ENCODE measurements around the gene TMEM232. TPM values are rescaled to one million over a fixed set of nuclear protein-coding genes. Genes with fewer than 3 reads are reported as not detected.

Gene TMEM232
- total RNA-seq, 2 experiments from 2014 or later, result 0.98 to 1.1 TPM

DNA sequence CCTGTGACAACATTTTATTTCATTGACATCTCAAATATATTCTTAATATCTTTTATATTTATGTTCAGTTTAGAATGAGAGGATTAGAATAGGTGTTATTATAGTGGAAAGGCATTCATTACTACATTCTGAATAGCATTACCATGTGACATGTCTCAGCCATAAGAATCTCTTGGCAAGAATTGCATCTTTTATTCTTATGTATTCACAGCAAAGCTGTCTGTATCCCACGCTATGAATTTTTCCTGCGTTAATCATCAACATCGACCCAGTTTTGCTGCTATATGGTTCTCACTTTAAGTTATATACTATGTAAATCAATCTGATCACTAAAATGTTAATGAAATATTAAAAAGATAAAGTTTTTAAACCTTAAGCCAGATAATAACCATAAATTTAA, 248.6 kb downstream of the TMEM232 start:
- H3K4me1 ChIP-seq (ENCODE audit: insufficient read depth, low read length), result no peaks in the 10 kb centered on the region
- no peak overlapping the region for H3K27ac Mint-ChIP-seq
- ChIA-PET CTCF (no interaction called here), POLR2A (no interaction called here)
- intact Hi-C loops (cut with DNase I, micrococcal nuclease), result no loop called here
- no peaks in the 10 kb centered on the region for H3K27me3 Mint-ChIP-seq
- H3K9me3 ChIP-seq (ENCODE audit: control insufficient read depth in 1 of 2, insufficient read depth in 1 of 2, low read length in 2 of 2), result no peaks in the 10 kb centered on the region
- no peak overlapping the region for H3K4me3 ChIP-seq (ENCODE audit: low read length)
- DNase-seq (no peak), ATAC-seq (ENCODE audit: poor library complexity) (no peak)
- TF ChIP-seq, protein P1, sequence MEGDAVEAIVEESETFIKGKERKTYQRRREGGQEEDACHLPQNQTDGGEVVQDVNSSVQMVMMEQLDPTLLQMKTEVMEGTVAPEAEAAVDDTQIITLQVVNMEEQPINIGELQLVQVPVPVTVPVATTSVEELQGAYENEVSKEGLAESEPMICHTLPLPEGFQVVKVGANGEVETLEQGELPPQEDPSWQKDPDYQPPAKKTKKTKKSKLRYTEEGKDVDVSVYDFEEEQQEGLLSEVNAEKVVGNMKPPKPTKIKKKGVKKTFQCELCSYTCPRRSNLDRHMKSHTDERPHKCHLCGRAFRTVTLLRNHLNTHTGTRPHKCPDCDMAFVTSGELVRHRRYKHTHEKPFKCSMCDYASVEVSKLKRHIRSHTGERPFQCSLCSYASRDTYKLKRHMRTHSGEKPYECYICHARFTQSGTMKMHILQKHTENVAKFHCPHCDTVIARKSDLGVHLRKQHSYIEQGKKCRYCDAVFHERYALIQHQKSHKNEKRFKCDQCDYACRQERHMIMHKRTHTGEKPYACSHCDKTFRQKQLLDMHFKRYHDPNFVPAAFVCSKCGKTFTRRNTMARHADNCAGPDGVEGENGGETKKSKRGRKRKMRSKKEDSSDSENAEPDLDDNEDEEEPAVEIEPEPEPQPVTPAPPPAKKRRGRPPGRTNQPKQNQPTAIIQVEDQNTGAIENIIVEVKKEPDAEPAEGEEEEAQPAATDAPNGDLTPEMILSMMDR (IDR thresholded peaks at IDR 0.05), result no peak
- H3K4me1 Mint-ChIP-seq (ENCODE audit: low read depth), result no peaks in the 10 kb centered on the region
- H3K27ac ChIP-seq (ENCODE audit: low read depth in 1 of 2, low read length in 2 of 2), result no peak overlapping the region
- H3K4me3 Mint-ChIP-seq, result no peak overlapping the region
- no peaks in the 10 kb centered on the region for H3K36me3 Mint-ChIP-seq (ENCODE audit: low read depth)
- H3K27me3 ChIP-seq (ENCODE audit: control insufficient read depth in 1 of 2, insufficient read depth in 2 of 2, low read length in 2 of 2), result no peaks in the 10 kb centered on the region
- no peaks in the 10 kb centered on the region for H3K36me3 ChIP-seq (ENCODE audit: insufficient read depth, low read length)
- H3K9me3 Mint-ChIP-seq, result peaks cover 2% of the 10 kb centered on the region

DNA sequence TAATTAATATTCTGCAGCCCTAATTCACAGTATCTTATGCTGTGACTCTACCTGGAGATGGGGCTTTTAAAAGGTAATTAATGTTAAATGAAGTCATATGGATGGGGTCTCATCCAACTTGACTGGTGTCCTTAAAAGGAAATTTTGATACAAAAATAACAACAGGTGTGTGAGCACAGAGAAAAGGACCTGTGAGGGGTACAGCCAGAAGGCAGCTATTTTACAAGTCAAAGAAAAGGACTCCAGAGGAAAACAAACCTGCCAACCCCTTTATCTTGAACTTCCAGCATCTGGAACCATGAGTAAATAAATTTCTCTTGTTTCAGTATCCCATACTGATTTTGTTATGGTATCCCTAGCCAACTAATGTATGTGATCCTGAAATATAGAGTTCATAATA, 250.3 kb downstream of the TMEM232 start:
- H3K27me3 Mint-ChIP-seq, result no peaks in the 10 kb centered on the region
- H3K4me3 ChIP-seq (ENCODE audit: low read length), result no peak overlapping the region
- ChIA-PET CTCF (no interaction called here), POLR2A (no interaction called here)
- no peaks in the 10 kb centered on the region for H3K36me3 Mint-ChIP-seq (ENCODE audit: low read depth)
- H3K36me3 ChIP-seq (ENCODE audit: insufficient read depth, low read length), result no peaks in the 10 kb centered on the region
- H3K4me3 Mint-ChIP-seq, result no peak overlapping the region
- TF ChIP-seq, protein P1 (IDR thresholded peaks at IDR 0.05), result no peak
- H3K27ac Mint-ChIP-seq, result no peak overlapping the region
- no peaks in the 10 kb centered on the region for H3K4me1 ChIP-seq (ENCODE audit: insufficient read depth, low read length)
- intact Hi-C loops (cut with DNase I, micrococcal nuclease), result no loop called here
- H3K4me1 Mint-ChIP-seq (ENCODE audit: low read depth), result no peaks in the 10 kb centered on the region
- H3K9me3 ChIP-seq (ENCODE audit: control insufficient read depth in 1 of 2, insufficient read depth in 1 of 2, low read length in 2 of 2), result peaks cover 0 to 3% of the 10 kb centered on the region in 2 experiments
- DNase-seq, result no peak
- no peaks in the 10 kb centered on the region for H3K27me3 ChIP-seq (ENCODE audit: control insufficient read depth in 1 of 2, insufficient read depth in 2 of 2, low read length in 2 of 2)
- no peak overlapping the region for H3K27ac ChIP-seq (ENCODE audit: low read depth in 1 of 2, low read length in 2 of 2)
- H3K9me3 Mint-ChIP-seq, result peaks cover 5% of the 10 kb centered on the region
- ATAC-seq (ENCODE audit: poor library complexity), result no peak

DNA sequence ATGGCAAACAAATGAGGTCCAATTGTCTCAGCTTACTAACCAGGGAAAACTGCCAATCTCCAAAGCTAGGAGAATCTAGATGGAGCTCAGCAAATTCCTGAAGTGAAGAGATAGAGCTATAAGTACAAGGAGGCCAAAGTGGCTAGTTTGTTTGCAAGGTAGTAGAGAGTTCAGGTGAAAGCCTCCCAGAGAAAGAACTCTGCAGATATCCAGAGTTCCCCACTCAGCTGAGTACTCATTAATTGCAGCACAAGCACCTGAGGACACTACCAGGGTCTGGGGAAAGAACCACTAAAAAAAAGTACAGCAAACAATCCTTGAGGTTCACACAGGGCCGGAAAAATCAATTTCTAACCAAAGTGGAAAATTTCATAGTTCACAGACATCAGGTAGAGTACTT, 250.9 kb downstream of the TMEM232 start:
- Histone ChIP-seq H3K27ac (ENCODE audit: low read depth in 1 of 2, low read length in 2 of 2) (no peak overlapping the region), H3K4me1 (ENCODE audit: insufficient read depth, low read length) (no peaks in the 10 kb centered on the region), H3K27me3 (ENCODE audit: control insufficient read depth in 1 of 2, insufficient read depth in 2 of 2, low read length in 2 of 2) (no peaks in the 10 kb centered on the region), H3K4me3 (ENCODE audit: low read length) (no peak overlapping the region), H3K9me3 (ENCODE audit: control insufficient read depth in 1 of 2, insufficient read depth in 1 of 2, low read length in 2 of 2) (peaks cover 0 to 10% of the 10 kb centered on the region in 2 experiments), H3K36me3 (ENCODE audit: insufficient read depth, low read length) (no peaks in the 10 kb centered on the region)
- no peak for ATAC-seq (ENCODE audit: poor library complexity)
- POLR2A ChIA-PET, result no interaction called here
- Mint-ChIP-seq H3K27me3 (no peaks in the 10 kb centered on the region), H3K9me3 (peaks cover 11% of the 10 kb centered on the region), H3K4me3 (no peak overlapping the region), H3K27ac (no peak overlapping the region), H3K4me1 (ENCODE audit: low read depth) (no peaks in the 10 kb centered on the region), H3K36me3 (ENCODE audit: low read depth) (no peaks in the 10 kb centered on the region)
- TF ChIP-seq, protein P1 (IDR thresholded peaks at IDR 0.05), result no peak
- intact Hi-C loops (cut with DNase I, micrococcal nuclease), result no loop called here
- no peak for DNase-seq
- CTCF ChIA-PET, result no interaction called here

Measured in CD4-positive, alpha-beta T cell (primary cell).